GM12878 (cell line): Measurements from ENCODE around the gene LRRC45. TPM values are rescaled to one million over a fixed set of nuclear protein-coding genes. Genes with fewer than 3 reads are reported as not detected.

Experiments
- CBX3 ChIP-seq: fragments of 200-600 bp; sonication (generic); IDR thresholded peaks from 2 replicates; pipeline ENCODE4 v1.6.1; 2016; ENCODE audit warnings: low read depth, borderline replicate concordance
- EED ChIP-seq: sonication (generic); IDR thresholded peaks from 2 replicates; pipeline ENCODE4 v1.6.1; 2016; ENCODE audit warnings: antibody characterized with exemption, low read depth
- FOXK2 ChIP-seq: fragments of 450-650 bp; IDR thresholded peaks from 2 replicates; pipeline ENCODE4 v1.6.1; 2017; ENCODE audit warnings: mild to moderate bottlenecking, moderate library complexity
- HDGF ChIP-seq: fragments of 450-650 bp; IDR thresholded peaks from 2 replicates; pipeline ENCODE4 v1.6.1; 2016; ENCODE audit warnings: antibody characterized with exemption
- MTA3 ChIP-seq: IDR thresholded peaks from 2 replicates; pipeline ENCODE4 v1.6.1; 2012; ENCODE audit warnings: low read length, inconsistent platforms, borderline replicate concordance
- POLR2AphosphoS2 ChIP-seq: IDR thresholded peaks from 2 replicates; pipeline ENCODE4 v1.6.1; 2011; ENCODE audit warnings: low read depth, mild to moderate bottlenecking, low read length, improper control_type of control experiment, moderate library complexity
- RFX5 ChIP-seq: IDR thresholded peaks from 2 replicates; pipeline ENCODE4 v1.6.1; 2011; ENCODE audit warnings: low read depth, low read length, improper control_type of control experiment
- SPI1 ChIP-seq: IDR thresholded peaks from 2 replicates; pipeline ENCODE4 v1.6.1; 2011; ENCODE audit warnings: low read depth, mild to moderate bottlenecking, low read length, moderate library complexity, borderline replicate concordance; ENCODE audit not compliant: insufficient read depth
- TAF1 ChIP-seq: IDR thresholded peaks from 2 replicates; pipeline ENCODE4 v1.6.1; 2011; ENCODE audit warnings: mild to moderate bottlenecking, low read depth, low read length, borderline replicate concordance
- YY1 ChIP-seq: IDR thresholded peaks from 2 replicates; pipeline ENCODE4 v1.6.1; 2011; ENCODE audit warnings: low read depth, mild to moderate bottlenecking, low read length
- ZBTB33 ChIP-seq: fragments of 450-650 bp; IDR thresholded peaks from 2 replicates; pipeline ENCODE4 v1.6.1; 2017; ENCODE audit warnings: mild to moderate bottlenecking
- ZNF622 ChIP-seq: fragments of 450-650 bp; IDR thresholded peaks from 2 replicates; pipeline ENCODE4 v1.6.1; 2017; ENCODE audit warnings: mild to moderate bottlenecking, inconsistent platforms
- polyA plus RNA-seq, 11 experiments: library from polyadenylated mRNA; depleted of rRNA in 4 of 11; unstranded in 6 of 11; stranded (reverse) in 5 of 11; fragments of >200 nt; fragmentation: Nextera tagmentation in 4 of 11; fragmentation: Illumina TruSeq in 1 of 11; extraction: Ambion mirVana in 4 of 11; extraction: Trizol in 1 of 11; gene quantifications; 1 replicate in 1 of 11; 2 replicates in 10 of 11; pipeline versions ENCODE4 v1.2.1 to v1.2.3, GENCODE V29; 2011 to 2016; ENCODE audit warnings: inconsistent platforms in 2 of 11, missing spikeins in 2 of 11, low read depth in 1 of 11
- total RNA-seq, 4 experiments: library from RNA; depleted of rRNA in 3 of 4; stranded (reverse); fragments of >200 nt in 3 of 4; fragmentation: Illumina TruSeq in 1 of 4; extraction: Trizol in 1 of 4; gene quantifications; 2 replicates each; pipeline versions ENCODE4 v1.2.1 to v1.2.3, GENCODE V29; 2013 to 2021

The LRRC45 gene
- total and polyA plus RNA-seq, 10 of the 15 experiments (the other 5 are each of a cell fraction or from before 2014, with no cell fraction given) = 0.03 to 27.7 (median 10.4) TPM

- TF ChIP-seq MTA3 (no peak), ZBTB33 (no peak), YY1 (peak; percentile 64), SPI1 (no peak), HDGF (no peak), EED (no peak), POLR2AphosphoS2 (no peak), FOXK2 (no peak), RFX5 (no peak), ZNF622 (no peak), CBX3 (no peak), TAF1 (peak; percentile 26; the same call in 1 of the 2 replicates)
These were observed 660 bp upstream of the LRRC45 start, which contains the start of gene CENPX (continued) for GRCh38 chr17:82022310-82022980.
